SU-DHL-6 (cell line): ENCODE measurements around the gene NAA80.

Experiments
- CTCF ChIP-seq: fragments of 200-600 bp; sonication (generic); IDR thresholded peaks from one replicate; pipeline ENCODE4 v1.5.1; 2017; ENCODE audit warnings: antibody characterized with exemption, mild to moderate bottlenecking, low read length, moderate library complexity; ENCODE audit not compliant: insufficient read depth, poor library complexity, severe bottlenecking
- EZH2phosphoT487 ChIP-seq: fragments of 200-600 bp; sonication (generic), shearing (Covaris generic); conservative IDR thresholded peaks from 2 replicates; pipeline ENCODE4 v1.6.1; 2018; ENCODE audit warnings: mild to moderate bottlenecking, antibody characterized with exemption, low read length, moderate library complexity, mixed read lengths

- no peak for TF ChIP-seq CTCF
- no peak for TF ChIP-seq EZH2phosphoT487
Measured at GRCh38 chr3:50345008-50345407, 45.8 kb upstream of the NAA80 start.
